ENCODE data around the gene TCF12.

The TCF12 gene

DNA sequence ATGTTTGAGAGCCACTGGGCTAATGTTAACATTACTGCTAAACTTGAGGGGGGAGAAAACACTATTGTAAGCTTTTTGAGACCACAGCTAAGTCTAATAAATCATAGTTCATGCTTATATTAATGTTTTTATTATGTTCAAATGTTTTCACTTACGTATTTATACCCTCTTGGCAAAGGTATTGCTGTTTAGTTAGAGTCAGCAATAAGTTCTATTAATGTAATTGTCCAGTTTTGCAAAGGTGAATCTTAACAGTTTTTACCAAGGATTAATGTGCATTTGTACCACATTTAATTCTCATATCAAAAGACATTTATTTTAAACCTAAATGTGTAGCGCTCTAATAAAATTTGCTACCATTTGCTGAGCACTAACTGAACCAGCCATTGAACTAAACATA, 251.2 kb downstream of the TCF12 start:
- DNase-seq (ENCODE audit: low spot score), result no peak

DNA sequence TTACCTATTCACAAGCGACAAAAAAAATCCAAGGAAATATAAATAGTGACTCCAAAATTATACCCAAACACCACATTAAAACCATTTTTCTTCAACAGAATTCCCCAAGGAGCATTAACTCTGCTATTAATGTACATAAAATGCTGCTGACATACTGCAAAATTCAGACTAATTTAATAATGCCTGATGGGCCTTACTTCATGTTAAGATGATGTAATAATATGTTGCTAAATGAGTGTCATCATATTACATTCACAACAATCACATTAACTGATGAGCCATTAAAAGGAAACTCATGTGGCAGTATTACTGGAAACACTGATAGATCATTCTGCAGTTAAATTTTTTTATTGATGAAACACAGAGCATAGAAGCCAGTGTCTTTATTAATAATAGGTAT, 253.0 kb downstream of the TCF12 start:
- no peak for DNase-seq (ENCODE audit: low spot score)

DNA sequence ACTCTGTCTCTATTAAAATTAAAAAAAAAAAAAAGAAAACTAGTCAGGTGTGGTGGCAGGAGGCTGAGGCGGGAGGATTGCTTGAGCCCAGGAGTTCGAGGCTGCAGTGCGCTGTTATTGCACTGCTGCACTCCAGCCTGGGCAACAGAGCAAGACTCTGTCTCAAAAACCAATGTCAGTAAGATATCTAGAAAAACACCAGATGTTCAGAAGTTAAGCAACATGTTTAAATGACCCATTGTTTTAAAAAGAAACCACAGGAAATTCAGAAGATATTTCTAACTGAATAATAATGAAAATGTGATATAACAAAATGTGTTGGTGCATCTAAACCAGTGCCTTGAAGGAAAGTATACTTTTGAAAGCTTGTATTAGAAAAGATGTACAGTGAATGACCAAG, 254.5 kb downstream of the TCF12 start:
- no peak for DNase-seq (ENCODE audit: low spot score)

DNA sequence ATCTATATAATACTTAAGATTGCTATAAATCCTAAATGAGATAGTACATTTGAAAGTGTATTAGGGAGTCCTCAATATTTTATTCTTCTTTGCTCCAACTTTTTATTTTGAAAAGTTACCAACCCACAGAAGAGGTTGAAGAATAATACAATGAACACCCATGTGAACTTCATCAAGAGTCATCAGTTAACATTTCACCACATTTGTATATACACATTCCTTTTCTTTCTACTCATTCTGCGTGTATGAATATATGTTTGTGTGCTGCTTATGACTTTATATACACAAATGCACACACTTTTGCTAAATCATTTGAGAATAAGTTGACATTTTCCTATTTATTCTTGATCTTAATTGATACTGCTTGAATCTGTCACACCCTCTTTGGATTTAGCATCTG, 264.6 kb downstream of the TCF12 start:
- no peak for DNase-seq (ENCODE audit: low spot score)

DNA sequence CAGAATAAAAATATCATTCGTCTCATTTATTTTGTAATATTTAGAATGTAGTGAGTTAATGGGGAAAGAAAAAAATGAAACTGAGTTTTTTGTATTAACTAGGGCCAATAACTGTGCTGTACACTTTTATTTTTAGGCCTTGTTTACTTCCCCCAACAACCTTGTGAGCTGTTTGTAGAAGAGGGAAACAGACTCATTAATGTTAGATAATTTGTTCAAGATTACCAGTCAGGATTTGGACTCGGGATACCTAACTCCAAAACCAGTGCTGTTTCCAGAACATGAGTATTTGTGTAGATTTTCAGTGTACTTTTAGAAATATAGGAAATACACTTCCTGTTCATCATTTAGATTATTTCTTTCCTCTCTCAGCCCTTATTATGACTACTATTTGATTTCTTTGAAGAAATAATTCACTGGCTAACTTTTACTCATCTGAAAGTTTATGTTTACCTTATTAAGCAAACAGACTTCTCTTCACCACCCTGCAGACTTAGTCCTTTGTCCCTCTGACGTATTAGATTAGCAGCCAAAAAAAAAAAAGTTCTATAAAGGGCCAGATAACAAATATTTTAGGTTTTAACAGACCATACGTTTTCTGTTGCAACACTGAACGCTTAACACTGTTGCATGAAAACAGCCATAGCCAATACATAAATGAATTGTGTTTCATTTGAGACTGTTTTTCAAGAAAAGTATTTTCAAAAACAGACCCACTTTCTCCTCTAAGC, 265.3 kb downstream of the TCF12 start:
- no peak for DNase-seq (ENCODE audit: low spot score)

DNA sequence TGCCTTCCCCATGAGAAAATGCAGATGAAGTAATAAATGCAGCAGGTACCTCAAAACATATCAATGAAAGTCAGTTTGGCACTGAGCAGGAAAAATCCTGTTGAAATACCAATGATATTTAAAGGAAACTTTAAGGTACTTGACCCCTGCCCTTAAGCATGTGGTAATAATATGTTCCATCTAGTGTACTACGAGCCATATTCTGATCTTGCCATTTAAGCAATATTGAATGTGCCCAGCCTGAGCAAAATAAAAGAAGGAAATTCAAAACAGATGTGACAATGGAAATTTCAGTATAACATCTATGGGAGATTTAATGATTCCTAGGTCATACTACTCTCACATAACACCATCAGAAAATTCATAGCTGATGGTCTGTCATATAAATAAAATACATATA, 266.1 kb downstream of the TCF12 start:
- DNase-seq (ENCODE audit: low spot score), result no peak

DNA sequence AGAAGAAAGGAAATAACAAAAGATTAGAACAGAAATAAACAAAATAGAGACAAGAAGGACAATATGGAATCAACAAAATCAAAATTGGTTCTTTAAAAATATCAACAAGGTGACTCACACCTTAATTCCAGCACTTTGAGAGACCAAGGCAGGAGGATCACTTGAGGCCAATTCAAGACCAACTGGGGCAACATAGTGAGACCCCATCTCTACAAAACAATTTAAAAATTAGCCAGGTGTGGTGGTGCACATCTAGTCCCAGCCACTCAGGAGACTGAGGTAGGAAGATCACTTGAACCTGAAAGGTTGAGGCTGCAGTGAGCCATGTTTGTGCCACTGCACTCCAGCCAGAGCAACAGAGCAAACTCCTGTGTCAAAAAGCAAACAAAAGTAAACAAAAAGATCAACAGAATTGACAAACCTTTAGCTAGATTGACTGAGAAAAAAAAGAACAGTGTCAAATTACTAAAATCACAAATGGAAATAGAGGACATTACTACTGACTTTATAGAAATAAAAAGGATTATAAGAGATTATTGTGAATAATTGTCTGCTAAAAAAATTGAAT, 267.1 kb downstream of the TCF12 start:
- DNase-seq (ENCODE audit: low spot score), result no peak

DNA sequence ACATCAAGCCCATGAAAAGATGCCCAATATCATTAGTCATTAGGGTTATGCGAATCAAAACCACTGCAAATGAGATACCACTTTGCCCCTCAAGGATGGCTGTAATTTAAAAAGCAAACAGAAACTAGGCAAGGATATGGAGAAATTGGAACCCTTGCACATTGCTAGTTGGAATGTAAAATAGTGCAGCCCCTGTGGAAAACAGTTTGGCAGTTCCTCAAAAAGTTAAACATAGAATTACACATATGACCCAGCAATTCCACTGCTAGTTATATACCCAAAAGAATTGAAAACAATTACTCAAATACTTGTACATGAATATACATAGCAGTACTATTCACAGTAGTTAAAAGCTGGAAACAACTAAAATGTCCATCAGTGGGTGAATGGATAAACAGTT, 271.0 kb downstream of the TCF12 start:
- DNase-seq (ENCODE audit: low spot score), result no peak

DNA sequence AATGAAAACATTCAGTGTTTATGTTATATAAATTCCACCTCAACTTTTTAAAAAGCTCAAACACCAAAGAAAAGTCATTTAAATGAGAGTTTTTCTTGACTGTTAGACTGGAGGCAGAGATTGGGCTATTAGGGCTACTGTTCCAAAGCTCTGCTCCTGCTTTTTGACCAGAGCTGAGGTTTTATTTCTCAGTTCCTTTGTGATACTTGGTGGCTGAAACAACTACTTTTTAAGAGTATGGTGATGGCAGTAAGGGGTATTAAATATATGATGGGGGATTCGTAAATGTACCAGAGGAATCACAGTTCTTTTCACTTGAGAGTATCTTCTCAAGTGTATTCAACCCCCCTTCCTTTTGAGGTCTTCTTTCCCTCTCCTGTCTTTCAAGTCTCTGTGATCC, 271.8 kb downstream of the TCF12 start:
- no peak for DNase-seq (ENCODE audit: low spot score)

DNA sequence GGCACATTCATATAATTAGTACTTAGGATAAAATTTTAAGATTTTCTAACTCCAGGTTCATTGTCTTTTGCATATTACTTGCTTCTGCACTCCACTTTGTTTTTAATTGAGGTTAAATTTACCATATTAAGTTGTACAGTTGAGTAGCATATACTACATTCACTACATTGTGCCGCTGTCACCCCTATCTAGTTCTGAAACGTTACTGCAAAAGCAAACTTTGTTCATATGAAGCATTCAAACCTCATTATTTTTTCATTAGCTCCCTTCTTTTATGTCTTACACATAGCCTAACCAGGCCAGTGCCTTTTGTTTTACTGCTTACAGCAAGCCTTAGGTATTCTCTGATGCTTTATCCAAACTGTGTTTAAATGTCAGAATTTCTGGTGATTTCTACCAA, 274.7 kb downstream of the TCF12 start:
- no peak for DNase-seq (ENCODE audit: low spot score)

DNA sequence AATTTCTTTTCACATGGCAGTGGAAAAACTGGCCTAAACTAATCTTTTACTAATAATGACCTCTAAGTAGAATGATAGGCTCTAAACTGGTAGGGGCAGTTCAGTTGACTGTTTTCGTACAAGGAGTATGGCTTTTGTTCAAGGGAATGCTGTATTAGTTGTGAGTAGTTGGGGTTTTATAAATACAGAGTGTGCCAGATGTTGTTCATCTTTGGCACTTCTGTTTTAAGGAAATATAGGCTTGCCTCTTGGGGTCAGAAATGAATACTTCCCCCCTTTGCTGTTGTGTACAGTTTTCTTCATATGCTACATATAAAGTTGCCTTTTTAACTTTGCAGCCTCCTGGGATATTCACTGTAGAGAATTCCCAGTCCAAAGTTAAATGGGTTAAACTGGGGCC, 276.9 kb downstream of the TCF12 start:
- DNase-seq (ENCODE audit: low spot score), result no peak

DNA sequence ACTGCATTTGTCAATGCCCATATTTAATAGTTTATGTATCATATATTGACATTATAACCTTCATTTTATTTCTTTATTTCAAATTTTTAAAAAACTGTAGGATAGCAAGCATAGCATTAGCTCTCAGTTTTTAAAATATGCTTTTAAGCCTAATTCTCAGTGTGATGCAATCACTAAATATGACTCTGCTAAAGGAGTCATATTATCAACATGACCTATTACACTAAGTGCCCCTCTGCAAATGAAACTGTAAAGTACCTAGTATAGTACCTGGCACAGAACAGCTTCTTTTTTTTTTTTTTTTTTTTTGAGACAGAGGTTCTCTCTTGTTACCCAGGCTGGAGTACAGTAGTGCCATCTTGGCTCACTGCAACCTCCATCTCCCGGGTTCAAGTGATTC, 278.4 kb downstream of the TCF12 start:
- no peak for DNase-seq (ENCODE audit: low spot score)

DNA sequence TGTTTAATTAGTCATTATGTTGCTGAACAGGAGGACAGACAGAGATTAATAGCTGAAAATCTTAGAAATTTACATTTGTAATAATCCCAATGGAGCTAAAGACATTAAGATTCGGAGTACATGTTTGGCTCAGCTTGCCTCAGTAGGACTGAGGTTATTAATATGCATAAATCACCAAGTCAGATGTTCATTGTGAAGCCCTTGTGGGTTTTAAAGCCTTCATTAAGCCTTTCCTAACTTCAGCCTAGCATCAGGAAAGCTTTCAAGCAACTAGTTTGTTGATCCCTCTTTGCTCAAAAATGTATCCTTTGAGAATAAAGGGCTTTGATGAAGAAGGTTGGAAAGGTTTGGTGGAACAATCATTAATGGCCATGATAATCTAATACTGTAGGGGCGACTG, 279.7 kb downstream of the TCF12 start:
- no peak for DNase-seq (ENCODE audit: low spot score)

DNA sequence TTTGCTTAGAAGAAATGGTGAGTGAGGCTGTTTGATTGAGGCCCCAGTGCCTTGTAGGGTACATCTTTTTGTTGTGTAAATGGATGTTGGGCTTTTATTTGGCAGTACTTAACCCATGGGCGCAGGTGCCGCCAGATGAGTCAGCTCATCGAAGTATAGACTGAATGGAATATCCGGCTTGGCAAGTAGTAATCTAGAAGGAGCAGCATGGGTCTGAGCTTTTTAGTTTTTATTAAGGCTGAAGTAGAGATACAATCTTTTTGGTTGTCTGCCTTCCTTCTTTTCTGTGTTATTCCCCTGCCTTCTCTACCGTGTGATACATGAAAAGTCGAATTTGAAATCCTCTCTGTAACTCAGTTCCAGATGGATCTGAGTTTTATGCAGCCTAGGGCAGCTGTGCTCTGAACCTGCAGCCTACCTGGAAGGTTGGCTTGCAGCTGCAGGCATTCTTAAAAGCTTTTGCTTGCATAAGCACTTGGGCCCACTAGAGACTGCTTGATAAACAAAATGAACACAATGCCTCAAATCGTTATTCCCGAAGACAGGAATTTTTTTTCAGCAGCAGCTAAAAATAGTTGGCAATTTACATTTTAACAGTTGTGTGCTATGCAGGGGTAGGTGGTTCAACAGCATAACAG, 280.3 kb downstream of the TCF12 start:
- peak; percentile 16 for DNase-seq (ENCODE audit: low spot score)

DNA sequence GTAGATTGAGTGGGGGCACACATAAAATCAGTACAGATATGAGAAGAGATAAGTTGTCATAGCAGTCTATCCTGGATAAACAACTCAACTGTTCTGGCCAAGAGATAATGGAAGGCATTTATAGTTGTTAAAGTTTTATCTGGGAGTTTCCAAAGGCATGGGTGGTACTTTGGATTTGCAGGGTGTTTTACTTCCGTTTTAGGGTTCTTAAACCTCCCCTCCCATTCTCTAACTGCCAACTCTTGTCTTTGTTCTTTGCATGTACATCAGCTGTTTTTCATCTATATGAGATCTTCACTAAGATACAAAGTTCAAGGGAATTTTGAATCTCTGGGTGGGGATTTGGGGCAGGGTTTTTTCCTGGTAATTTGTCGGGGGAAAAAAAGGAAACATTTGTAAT, 283.1 kb downstream of the TCF12 start:
- no peak for DNase-seq (ENCODE audit: low spot score)

DNA sequence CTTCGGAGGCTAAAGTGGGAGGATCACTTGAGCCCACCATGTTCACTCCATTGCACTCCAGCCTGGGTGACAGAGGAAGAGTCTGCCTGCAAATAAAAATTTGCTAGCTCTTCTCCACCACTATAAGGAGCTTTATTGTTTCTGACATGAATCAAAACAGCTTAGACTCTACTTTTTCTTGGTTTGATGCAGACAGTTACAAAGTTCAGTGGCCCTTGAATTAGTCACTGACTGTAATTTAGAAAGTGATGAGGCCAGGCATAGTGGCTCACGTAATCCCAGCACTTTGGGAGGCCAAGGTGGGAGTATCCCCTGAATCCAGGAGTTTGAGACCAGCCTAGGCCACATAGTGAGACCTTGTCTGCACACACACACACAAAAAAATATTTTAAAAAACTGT, 285.5 kb downstream of the TCF12 start:
- DNase-seq (ENCODE audit: low spot score), result no peak

DNA sequence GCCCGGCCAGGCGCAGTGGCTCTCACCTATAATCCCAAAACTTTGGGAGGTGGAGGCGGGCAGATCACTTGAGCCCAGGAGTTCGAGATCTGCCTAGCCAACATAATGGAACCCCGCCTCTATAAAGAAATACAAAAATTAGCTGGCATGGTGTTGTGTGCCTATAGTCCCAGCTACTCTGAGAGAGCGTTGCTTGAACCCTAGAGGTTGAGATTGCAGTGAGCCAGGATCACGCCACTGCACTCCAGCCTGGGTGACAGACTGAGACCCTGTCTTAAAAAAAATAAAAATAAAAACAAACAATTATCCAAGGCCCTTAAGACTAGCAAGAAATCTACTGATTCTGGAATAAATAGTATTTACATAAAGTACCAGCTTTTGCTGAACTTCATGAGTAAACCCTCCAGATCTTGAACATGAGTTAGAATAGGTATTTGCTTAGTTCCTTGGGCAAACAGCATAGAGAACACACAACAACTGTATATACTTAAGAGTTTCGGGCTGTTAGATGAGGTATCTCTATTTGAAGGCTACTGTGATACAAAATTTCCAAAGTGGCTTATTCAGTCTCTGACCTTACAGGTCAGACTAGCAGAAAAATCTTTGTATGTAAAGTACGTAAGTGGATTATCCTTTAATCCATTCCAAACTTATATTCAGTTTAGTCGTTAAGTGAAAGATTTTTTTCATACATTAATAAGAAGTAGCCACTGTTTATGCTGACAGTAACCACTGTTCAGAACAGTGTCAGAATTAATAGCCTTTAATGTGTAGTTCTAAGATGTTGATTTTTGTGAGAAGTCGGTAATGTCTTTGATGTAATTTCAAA, 286.8 kb downstream of the TCF12 start:
- DNase-seq (ENCODE audit: low spot score), result no peak

DNA sequence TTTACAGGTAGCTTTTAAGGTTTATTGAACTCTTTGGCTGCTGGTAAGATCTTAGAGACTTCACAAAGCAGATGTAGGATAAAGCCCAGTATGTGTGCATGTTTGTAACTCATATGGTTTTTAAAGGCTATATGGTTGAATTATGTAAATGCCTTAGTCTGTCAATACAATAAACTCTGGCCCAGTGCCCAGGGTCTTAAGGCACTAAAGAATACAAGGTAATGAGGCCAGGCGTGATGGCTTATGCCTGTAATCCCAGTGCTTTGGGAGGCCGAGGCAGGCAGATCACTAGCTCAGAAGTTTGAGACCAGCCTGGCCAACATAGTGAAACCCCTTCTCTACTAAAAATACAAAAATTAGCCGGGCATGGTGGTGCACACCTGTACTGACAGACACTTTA, 287.6 kb downstream of the TCF12 start:
- no peak for DNase-seq (ENCODE audit: low spot score)

DNA sequence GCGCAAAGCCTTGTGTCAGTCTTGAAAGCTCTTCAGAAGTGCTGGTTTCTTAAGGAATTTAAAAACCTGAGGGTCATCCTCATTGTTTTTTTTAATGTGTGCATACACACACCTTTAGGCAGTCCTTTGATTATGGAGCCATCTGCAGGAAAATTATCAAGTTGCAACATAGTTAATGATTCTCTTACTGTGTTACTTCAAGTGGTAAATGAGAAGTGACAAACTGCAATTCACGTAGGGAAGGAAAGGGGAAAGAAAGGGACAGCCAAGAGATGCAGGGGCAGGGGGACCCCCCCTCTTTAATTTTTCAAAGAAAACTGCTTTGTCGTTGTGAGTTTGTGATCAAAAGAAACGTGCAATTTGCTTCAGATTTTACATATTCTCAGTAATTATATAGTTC, 295.4 kb downstream of the TCF12 start:
- peak; percentile 69 for DNase-seq (ENCODE audit: low spot score)

DNA sequence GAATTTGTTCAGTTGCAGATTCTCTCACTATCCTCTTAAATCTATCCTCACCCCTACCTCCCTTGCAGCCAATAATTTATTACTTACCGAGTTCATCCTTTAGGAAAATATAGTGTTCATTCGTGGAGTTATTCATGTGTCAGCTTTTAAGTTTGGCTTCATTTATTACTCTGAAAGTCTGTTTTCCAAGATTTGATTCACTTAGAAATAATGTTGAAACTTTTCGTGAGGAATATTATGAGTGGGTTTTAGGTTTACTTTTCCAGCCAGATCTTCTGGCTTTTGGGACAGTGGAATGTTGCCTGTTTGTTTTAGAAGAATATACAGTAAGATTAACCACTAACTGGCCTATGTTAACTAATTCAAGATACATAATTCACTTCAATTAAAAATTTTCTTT, 296.9 kb downstream of the TCF12 start:
- no peak for DNase-seq (ENCODE audit: low spot score)

DNA sequence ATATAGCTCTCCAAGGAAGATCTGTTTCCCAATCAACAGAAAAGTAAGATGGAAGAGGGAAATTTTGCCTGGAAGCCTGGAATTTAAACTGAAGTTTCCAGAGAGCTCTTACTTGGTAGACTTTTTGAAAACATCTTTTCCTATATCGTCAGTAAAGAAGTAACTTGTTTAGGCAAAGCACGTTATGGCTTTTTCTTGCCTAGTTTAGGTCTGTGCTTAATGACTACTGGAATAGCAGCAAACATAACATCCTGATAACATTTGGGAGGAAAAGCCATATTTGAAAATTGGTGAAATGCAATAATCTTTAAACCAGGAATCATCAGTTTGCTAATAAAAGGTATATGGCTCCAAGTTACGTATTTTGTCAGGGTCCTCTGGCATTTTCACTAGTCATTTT, 297.4 kb downstream of the TCF12 start:
- DNase-seq (ENCODE audit: low spot score), result no peak

DNA sequence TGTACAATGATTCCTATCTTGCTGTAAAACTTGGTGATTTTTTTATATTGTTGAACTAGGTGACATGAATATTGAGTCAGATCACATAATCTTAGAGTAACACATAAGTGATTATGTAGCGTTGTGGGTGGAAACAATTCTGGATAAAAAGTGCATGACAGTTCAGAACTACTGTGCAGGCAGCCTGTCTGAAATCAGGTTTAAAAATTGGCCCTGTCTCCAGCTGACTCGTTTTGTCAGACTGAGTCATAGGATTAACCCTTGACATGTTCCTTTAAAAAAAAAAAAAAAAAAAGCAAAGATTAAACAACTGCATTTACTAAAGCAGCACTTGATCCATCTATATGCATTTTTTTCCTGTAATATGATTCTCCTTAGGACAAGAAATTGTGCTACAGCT, 297.8 kb downstream of the TCF12 start:
- peak; percentile 20 for DNase-seq (ENCODE audit: low spot score)
